ENCODE measurements around the gene MAOA. TPM values are rescaled to one million over a fixed set of nuclear protein-coding genes. Genes with fewer than 3 reads are reported as not detected.
"Not testable (repeated sequence)": the region's sequence is repeated elsewhere in the genome, so short reads cannot be mapped to it uniquely, and the experiment has no call there.

Gene MAOA
- total RNA-seq (100 to 1,000 TPM in 1 of 4 donors, 10 to 100 TPM in 2, 1 to 10 TPM in 1; 9.7 to 115 (median 31.4) TPM), polyA plus RNA-seq (10 to 100 TPM; 12.3 to 67.8 (median 20.5) TPM)
- long read RNA-seq, donor 1, full-length matches to known transcripts, result 16 of 16 reads
- long read RNA-seq, donor 1, partial matches to known transcripts, result 0 of 16 reads
- long read RNA-seq, donor 1, other reads (novel, unspliced or antisense), result 0 of 16 reads
- long read RNA-seq, donor 2, full-length matches to known transcripts, result 61 of 77 reads
- long read RNA-seq, donor 2, partial matches to known transcripts, result 12 of 77 reads
- long read RNA-seq, donor 2, other reads (novel, unspliced or antisense), result 4 of 77 reads

DNA sequence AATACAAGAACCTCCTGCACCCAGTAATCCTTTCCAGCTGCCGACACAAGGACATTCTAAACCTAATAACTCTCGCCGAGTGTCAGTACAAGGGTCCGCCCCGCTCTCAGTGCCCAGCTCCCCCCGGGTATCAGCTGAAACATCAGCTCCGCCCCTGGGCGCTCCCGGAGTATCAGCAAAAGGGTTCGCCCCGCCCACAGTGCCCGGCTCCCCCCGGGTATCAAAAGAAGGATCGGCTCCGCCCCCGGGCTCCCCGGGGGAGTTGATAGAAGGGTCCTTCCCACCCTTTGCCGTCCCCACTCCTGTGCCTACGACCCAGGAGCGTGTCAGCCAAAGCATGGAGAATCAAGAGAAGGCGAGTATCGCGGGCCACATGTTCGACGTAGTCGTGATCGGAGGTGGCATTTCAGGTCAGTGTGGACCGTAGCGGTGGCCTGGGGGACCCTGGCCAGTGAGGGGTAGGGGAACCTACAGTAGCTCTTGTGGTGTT lies at the start of gene MAOA:
Gene MAOA (plus strand): TSS at position 295 of the 490 bp plus-strand sequence. CDS start 43 bp downstream, at position 338.
- H3K36me3 ChIP-seq (ENCODE audit: insufficient read depth in 1 of 2, low read depth in 1 of 2), result no peaks in the 10 kb centered on the region
- peak; percentile 81 to 91 for DNase-seq
- TF ChIP-seq, protein P1, sequence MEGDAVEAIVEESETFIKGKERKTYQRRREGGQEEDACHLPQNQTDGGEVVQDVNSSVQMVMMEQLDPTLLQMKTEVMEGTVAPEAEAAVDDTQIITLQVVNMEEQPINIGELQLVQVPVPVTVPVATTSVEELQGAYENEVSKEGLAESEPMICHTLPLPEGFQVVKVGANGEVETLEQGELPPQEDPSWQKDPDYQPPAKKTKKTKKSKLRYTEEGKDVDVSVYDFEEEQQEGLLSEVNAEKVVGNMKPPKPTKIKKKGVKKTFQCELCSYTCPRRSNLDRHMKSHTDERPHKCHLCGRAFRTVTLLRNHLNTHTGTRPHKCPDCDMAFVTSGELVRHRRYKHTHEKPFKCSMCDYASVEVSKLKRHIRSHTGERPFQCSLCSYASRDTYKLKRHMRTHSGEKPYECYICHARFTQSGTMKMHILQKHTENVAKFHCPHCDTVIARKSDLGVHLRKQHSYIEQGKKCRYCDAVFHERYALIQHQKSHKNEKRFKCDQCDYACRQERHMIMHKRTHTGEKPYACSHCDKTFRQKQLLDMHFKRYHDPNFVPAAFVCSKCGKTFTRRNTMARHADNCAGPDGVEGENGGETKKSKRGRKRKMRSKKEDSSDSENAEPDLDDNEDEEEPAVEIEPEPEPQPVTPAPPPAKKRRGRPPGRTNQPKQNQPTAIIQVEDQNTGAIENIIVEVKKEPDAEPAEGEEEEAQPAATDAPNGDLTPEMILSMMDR (IDR thresholded peaks at IDR 0.05), result no peak
- H3K27ac ChIP-seq, result peak within 1 kb of the TSS; percentile 77
- H3K4me3 ChIP-seq, result peak within 1 kb of the TSS; percentile 74
- no peaks in the 10 kb centered on the region for H3K9me3 ChIP-seq
- 2 to 43% (median 2%) methylated on average over 25 to 29 of the region's 29 CpGs for WGBS, 3 donors
- peaks cover 0 to 13% (median 0%) of the 10 kb centered on the region in 3 donors for H3K27me3 ChIP-seq (ENCODE audit: insufficient read depth in 3 of 3, low read length in 2 of 3)
- intact Hi-C loops (cut with DNase I), result loop anchor here (5.0 to 10.0 kb wide), 3 partner anchors 49 to 91 kb away; no protein-coding TSS in a partner anchor
- H3K4me1 ChIP-seq, result no peaks in the 10 kb centered on the region
- ATAC-seq, result peak in 3 of 4 donors; percentile 27 to 68 (median 56)

DNA sequence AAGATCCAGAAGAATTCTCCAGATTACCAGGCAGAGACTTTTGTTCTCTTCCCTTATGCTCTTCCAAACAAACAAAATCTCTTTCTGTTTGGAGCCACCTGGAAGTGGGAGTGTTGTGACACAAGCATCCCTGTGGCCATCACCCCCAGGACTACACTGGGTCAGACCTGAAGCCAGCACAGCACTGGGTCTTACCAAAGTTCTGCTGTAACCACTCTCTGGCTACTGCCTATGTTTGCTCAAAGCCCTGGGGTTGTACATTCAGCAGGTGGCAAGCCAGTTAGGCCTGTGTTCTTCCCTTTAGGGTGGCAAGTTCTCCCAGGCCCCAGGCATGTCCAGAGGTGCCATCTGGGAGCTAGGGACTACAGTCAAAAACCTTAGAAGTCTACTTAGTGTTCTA lies 43.7 kb upstream of the MAOA start:
- DNase-seq (no peak), ATAC-seq (no peak)
- Histone ChIP-seq H3K4me3 (no peak overlapping the region), H3K36me3 (ENCODE audit: insufficient read depth in 1 of 2, low read depth in 1 of 2) (no peaks in the 10 kb centered on the region), H3K4me1 (no peaks in the 10 kb centered on the region), H3K27ac (no peak overlapping the region), H3K9me3 (no peaks in the 10 kb centered on the region), H3K27me3 (ENCODE audit: insufficient read depth in 3 of 3, low read length in 2 of 3) (peaks cover 0 to 33% (median 0%) of the 10 kb centered on the region in 3 donors)
- TF ChIP-seq, protein P1 (IDR thresholded peaks at IDR 0.05), result no peak
- intact Hi-C loops (cut with DNase I), result no loop called here

DNA sequence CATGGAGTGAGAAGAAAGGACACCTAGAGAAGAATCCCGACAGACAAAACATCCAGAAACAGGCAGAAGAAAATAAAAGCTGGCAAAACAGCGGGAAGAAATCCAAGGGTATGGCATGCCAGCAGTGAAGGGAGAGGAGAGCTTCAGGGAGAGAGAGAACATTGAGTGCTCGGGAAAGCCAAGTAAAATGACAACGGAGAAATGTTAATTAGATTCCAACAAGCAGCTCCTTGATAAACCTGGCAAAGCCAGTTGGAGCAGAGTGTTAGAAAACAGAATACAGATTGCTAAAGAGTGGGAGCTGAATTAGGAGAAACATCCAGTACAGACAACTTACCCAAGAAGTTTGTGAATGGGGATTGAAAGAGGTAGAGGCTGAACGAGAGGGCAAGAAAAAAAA lies 40.4 kb upstream of the MAOA start:
- Histone ChIP-seq H3K9me3 (no peaks in the 10 kb centered on the region), H3K4me1 (no peaks in the 10 kb centered on the region), H3K27me3 (ENCODE audit: insufficient read depth in 3 of 3, low read length in 2 of 3) (peaks cover 0 to 33% (median 0%) of the 10 kb centered on the region in 3 donors), H3K36me3 (ENCODE audit: insufficient read depth in 1 of 2, low read depth in 1 of 2) (no peaks in the 10 kb centered on the region), H3K4me3 (no peak overlapping the region), H3K27ac (no peak overlapping the region)
- WGBS, 3 donors, result 53 to 62% (median 54%) methylated on average over 5 of the region's 5 CpGs
- TF ChIP-seq, protein P1 (IDR thresholded peaks at IDR 0.05), result no peak
- intact Hi-C loops (cut with DNase I), result no loop called here
- ATAC-seq (no peak), DNase-seq (no peak)

DNA sequence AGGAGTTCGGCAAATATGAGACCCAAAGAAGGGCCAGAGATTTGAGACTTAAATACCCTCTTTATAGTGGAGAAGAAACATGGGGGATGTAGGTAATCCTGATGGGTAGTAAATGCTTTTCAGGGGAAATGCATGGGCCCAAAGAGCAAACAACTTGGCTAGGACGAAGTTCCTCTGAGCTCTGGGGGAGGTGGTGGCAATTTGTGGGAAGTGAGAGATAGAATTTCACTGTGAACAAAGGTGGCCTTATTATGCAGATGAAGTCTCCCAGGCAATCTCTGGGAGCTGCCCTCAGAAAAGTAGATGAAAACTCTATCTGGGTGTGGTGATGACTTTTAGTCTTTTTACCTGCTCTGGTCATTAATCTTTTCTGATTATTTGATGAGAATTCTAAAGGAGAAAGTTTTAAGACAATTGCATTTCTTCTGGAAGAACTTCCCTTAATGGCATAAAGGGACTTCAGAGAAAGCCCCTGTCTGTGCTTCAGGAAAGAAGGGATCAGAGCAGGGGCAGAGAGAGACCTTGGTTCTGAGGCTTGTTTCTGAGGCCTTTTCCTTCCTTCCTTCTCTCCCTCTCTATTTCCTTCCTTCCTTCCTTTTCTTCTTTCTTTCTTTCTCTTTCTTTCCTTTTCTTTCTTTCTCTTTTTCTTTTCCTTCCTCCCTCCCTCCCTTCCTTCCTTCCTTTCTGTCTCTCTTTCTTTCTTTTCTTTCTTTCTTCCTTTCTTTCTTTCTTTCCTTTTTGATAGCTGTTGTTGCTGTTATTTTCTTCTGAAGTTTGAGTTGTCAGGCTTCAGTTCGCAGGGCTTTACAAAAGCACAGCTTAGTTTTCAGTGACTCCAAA lies 37.5 kb upstream of the MAOA start:
- no peak for ATAC-seq
- TF ChIP-seq, protein P1 (IDR thresholded peaks at IDR 0.05), result no peak
- no peak overlapping the region for H3K27ac ChIP-seq
- H3K4me3 ChIP-seq, result no peak overlapping the region
- no peaks in the 10 kb centered on the region for H3K4me1 ChIP-seq
- no peaks in the 10 kb centered on the region for H3K36me3 ChIP-seq (ENCODE audit: insufficient read depth in 1 of 2, low read depth in 1 of 2)
- H3K9me3 ChIP-seq, result no peaks in the 10 kb centered on the region
- intact Hi-C loops (cut with DNase I), result no loop called here
- 53 to 66% (median 53%) methylated on average over 3 of the region's 3 CpGs for WGBS, 3 donors
- DNase-seq, result no peak
- peaks cover 0 to 19% (median 0%) of the 10 kb centered on the region in 3 donors for H3K27me3 ChIP-seq (ENCODE audit: insufficient read depth in 3 of 3, low read length in 2 of 3)

DNA sequence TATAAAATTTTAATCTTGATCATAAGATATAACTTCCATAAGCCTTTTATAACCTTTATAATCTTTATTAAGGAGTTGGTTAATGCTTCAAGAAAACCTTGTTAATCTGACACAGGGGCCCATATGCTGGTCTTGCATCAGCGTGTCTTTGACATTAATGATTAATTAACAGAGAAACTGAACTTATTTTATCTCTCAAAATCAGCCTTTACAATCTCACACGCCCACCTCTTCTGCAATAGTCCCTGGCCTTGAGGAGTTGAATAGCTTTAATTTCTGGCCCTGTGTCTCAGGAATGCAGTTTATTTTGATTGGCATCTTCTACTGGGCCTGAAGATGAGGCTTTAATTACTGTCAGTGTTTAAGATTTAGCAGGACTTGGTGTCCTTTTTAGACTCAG lies 36.2 kb upstream of the MAOA start:
- H3K27ac ChIP-seq; H3K36me3 ChIP-seq (ENCODE audit: insufficient read depth in 1 of 2, low read depth in 1 of 2); ATAC-seq; DNase-seq; H3K9me3 ChIP-seq; intact Hi-C loops (cut with DNase I); H3K4me3 ChIP-seq; H3K4me1 ChIP-seq: not testable (repeated sequence)
- 67 to 80% (median 75%) methylated on average over 2 of the region's 2 CpGs for WGBS, 3 donors
- H3K27me3 ChIP-seq (ENCODE audit: insufficient read depth in 3 of 3, low read length in 2 of 3), result peaks cover 0 to 13% (median 0%) of the 10 kb centered on the region in 3 donors

Data from psoas muscle (tissue), 8 donors.